CD4-positive, alpha-beta T cell (primary cell): ENCODE data around the gene CAVIN1. TPM values are rescaled to one million over a fixed set of nuclear protein-coding genes. Genes with fewer than 3 reads are reported as not detected.
A peak's percentile ranks its signal among the peaks of the same experiment; 100 is the strongest.

Source experiments
- ATAC-seq: fragments of 200-7000 bp; cut with Tn5 transposase; one replicate; pipeline ENCODE4 v1.10.0; 2022; ENCODE audit warnings: mild to moderate bottlenecking; ENCODE audit not compliant: poor library complexity
- CTCF ChIA-PET: fragments of 350-600 bp; sonication (Branson Sonifier 250); formaldehyde crosslinking; loops from one replicate; lab custom pipeline; 2021; ENCODE audit warnings: antibody characterized with exemption, inconsistent platforms; lab: Charles Lee
- POLR2A ChIA-PET: fragments of 350-600 bp; sonication (Branson Sonifier 250); formaldehyde crosslinking; loops from one replicate; lab custom pipeline; 2021; ENCODE audit warnings: antibody characterized with exemption, inconsistent platforms; lab: Charles Lee
- DNase-seq, 14 experiments: peaks; one replicate each; pipeline ENCODE4 v3.0.0-alpha.2; 2013 to 2020; ENCODE audit warnings: mixed read lengths in 2 of 14
- H3K27ac ChIP-seq, 2 donors: one replicate each; pipeline versions ENCODE4 v1.5.1 to v1.7.0; 2013; ENCODE audit warnings: low read length in 2 of 2, low read depth in 1 of 2, mild to moderate bottlenecking in 1 of 2
- H3K27me3 ChIP-seq, 2 experiments: 1 replicate in 1 of 2; 2 replicates in 1 of 2; pipeline versions ENCODE4 v1.6.1 to v1.7.0; 2013; ENCODE audit warnings: low read length in 2 of 2, control low read depth in 1 of 2, mild to moderate bottlenecking in 1 of 2, moderate library complexity in 1 of 2; ENCODE audit not compliant: insufficient read depth in 2 of 2, control insufficient read depth in 1 of 2
- H3K36me3 ChIP-seq: one replicate; pipeline ENCODE4 v1.6.1; 2013; ENCODE audit warnings: low read length, control low read depth; ENCODE audit not compliant: insufficient read depth
- H3K4me1 ChIP-seq: one replicate; pipeline ENCODE4 v1.6.1; 2013; ENCODE audit warnings: low read length, control low read depth; ENCODE audit not compliant: insufficient read depth
- H3K4me3 ChIP-seq: one replicate; pipeline ENCODE4 v1.5.1; 2013; ENCODE audit warnings: mild to moderate bottlenecking, low read length, moderate library complexity
- H3K9me3 ChIP-seq, 2 experiments: 1 replicate in 1 of 2; 2 replicates in 1 of 2; pipeline versions ENCODE4 v1.6.1 to v1.7.0; 2013; ENCODE audit warnings: low read length in 2 of 2, mild to moderate bottlenecking in 2 of 2, control low read depth in 1 of 2, moderate library complexity in 1 of 2; ENCODE audit not compliant: control insufficient read depth in 1 of 2, insufficient read depth in 1 of 2
- H3K27ac Mint-ChIP-seq: one replicate; pipeline ENCODE4 v1.8.0; 2020; ENCODE audit warnings: mixed read lengths
- H3K27me3 Mint-ChIP-seq: one replicate; pipeline ENCODE4 v1.8.0; 2021; ENCODE audit warnings: mixed read lengths
- H3K36me3 Mint-ChIP-seq: one replicate; pipeline ENCODE4 v1.8.0; 2021; ENCODE audit warnings: low read depth, mixed read lengths
- H3K4me1 Mint-ChIP-seq: one replicate; pipeline ENCODE4 v1.8.0; 2021; ENCODE audit warnings: low read depth, mixed read lengths
- H3K4me3 Mint-ChIP-seq: one replicate; pipeline ENCODE4 v1.8.0; 2020; ENCODE audit warnings: mild to moderate bottlenecking, mixed read lengths
- H3K9me3 Mint-ChIP-seq: one replicate; pipeline ENCODE4 v1.8.0; 2020; ENCODE audit warnings: mixed read lengths
- intact Hi-C, 2 experiments: fragments of 100-400 bp; cut with DNase I in 1 of 2; cut with micrococcal nuclease in 1 of 2; formaldehyde crosslinking; loops; one replicate each; pipeline versions ENCODE4 v1.15.1 to v1.9.0; 2023 to 2025; cut with DNase I, micrococcal nuclease
- total RNA-seq, 174 experiments: library from RNA in 2 of 174; stranded (reverse) in 2 of 174; gene quantifications; one replicate each; pipeline ENCODE4 v1.2.3 and lab custom pipeline; 2021 to 2026
- TF ChIP-seq, protein P1 (sequence below): fragments of 200-600 bp; IDR thresholded peaks from one replicate; pipeline ENCODE4 v1.8.0; 2022; ENCODE audit warnings: antibody characterized with exemption, mild to moderate bottlenecking

Gene CAVIN1
- total RNA-seq, 2 experiments from 2014 or later = 0.14 to 0.16 TPM

DNA sequence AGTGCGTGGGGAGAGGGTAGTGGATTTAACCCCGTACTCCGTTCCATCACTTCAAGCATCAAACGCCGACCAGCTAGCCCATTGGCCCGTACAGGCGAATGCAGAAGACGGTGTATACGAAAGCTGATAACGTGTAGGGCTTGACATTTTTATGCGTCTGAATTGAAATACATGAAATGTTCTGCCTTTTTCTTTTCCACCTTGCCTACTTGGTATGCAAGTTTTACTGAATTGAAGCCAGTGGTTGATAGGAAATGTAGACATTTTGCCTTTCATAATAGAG lies 34.0 kb downstream of the CAVIN1 start:
- Histone ChIP-seq H3K9me3 (no peaks in the 10 kb centered on the region), H3K27me3 (no peaks in the 10 kb centered on the region), H3K4me1 (peaks cover 26% of the 10 kb centered on the region), H3K36me3 (no peaks in the 10 kb centered on the region), H3K4me3 (peak overlapping the region; percentile 92), H3K27ac (peak overlapping the region; percentile 99 to 100)
- peak overlapping the region; percentile 97 for H3K4me3 Mint-ChIP-seq
- CTCF ChIA-PET = interaction anchor here (1.0 to 3.3 kb wide), 7 partner anchors 10 to 77 kb away, joined by 3 to 27 read pairs (median 7); no protein-coding TSS in a partner anchor
- TF ChIP-seq, protein P1, sequence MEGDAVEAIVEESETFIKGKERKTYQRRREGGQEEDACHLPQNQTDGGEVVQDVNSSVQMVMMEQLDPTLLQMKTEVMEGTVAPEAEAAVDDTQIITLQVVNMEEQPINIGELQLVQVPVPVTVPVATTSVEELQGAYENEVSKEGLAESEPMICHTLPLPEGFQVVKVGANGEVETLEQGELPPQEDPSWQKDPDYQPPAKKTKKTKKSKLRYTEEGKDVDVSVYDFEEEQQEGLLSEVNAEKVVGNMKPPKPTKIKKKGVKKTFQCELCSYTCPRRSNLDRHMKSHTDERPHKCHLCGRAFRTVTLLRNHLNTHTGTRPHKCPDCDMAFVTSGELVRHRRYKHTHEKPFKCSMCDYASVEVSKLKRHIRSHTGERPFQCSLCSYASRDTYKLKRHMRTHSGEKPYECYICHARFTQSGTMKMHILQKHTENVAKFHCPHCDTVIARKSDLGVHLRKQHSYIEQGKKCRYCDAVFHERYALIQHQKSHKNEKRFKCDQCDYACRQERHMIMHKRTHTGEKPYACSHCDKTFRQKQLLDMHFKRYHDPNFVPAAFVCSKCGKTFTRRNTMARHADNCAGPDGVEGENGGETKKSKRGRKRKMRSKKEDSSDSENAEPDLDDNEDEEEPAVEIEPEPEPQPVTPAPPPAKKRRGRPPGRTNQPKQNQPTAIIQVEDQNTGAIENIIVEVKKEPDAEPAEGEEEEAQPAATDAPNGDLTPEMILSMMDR = no peak
- POLR2A ChIA-PET = interaction anchor here (0.7 to 3.0 kb wide), 62 partner anchors 10 to 999 kb away, joined by 3 to 71 read pairs (median 6); partner anchors contain the start of genes ACLY, CAVIN1, CNP and DHX58
- DNase-seq (no peak), ATAC-seq (peak; percentile 70)
- no peaks in the 10 kb centered on the region for H3K9me3 Mint-ChIP-seq
- H3K4me1 Mint-ChIP-seq = peaks cover 48% of the 10 kb centered on the region
- H3K27me3 Mint-ChIP-seq = no peaks in the 10 kb centered on the region
- H3K27ac Mint-ChIP-seq = peak overlapping the region; percentile 99
- peaks cover 23% of the 10 kb centered on the region for H3K36me3 Mint-ChIP-seq
- intact Hi-C loops = loop anchor here in 1 of 2 experiments (1.0 to 5.0 kb wide), 3 partner anchors 18 to 137 kb away; no protein-coding TSS in a partner anchor

DNA sequence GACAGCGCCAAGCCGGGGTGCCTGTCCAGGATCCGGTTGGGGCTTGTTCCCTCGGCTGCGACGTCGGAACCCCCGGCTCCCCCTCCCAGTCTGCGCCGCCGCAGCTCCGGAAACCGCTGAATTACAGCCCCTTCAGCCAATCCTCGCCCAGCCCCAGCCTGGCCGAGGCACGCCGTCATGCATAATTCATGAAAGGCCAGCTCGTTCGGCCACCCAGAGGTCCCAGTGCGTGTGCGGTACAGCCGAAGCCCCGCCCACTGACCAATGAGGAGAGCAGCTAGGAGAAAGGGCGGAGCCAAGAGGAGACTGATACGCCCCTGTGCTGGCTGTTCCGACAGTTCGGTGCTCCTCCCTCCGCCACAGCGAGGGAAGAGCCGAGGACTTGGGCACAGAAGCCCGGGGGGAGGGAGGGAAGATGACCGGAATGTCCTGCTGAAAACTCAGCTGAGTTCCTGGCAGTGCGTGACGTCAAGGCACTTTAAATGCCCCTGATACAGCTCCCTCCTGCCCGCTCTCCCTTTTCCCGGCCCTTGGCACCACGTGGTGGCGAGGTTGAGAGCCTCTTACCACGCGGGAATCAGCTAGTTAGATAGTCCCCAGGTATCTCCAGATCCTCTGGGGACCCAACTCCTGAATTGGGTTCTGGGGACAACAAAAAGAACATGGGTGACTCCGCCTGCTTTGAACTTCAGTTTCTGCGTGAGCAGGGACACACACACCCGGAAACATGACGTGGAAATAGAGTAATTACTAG lies 34.5 kb downstream of the CAVIN1 start, which contains the start of gene STAT3:
TSS of gene STAT3 (minus strand) at position 62 of the 754 bp plus-strand sequence. CDS start 39,926 bp downstream, outside the sequence.
- Histone ChIP-seq H3K27me3 (no peaks in the 10 kb centered on the region), H3K4me1 (peaks cover 26% of the 10 kb centered on the region), H3K36me3 (no peaks in the 10 kb centered on the region), H3K9me3 (no peaks in the 10 kb centered on the region), H3K4me3 (peak within 1 kb of the TSS; percentile 92), H3K27ac (peak within 1 kb of the TSS; percentile 99 to 100)
- CTCF ChIA-PET = interaction anchor here (0.8 to 3.3 kb wide), 9 partner anchors 10 to 166 kb away, joined by 3 to 27 read pairs (median 6); no protein-coding TSS in a partner anchor
- Mint-ChIP-seq H3K4me1 (peaks cover 52% of the 10 kb centered on the region), H3K4me3 (peak within 1 kb of the TSS; percentile 97), H3K36me3 (peaks cover 23% of the 10 kb centered on the region), H3K27me3 (no peaks in the 10 kb centered on the region), H3K27ac (peak within 1 kb of the TSS; percentile 99), H3K9me3 (no peaks in the 10 kb centered on the region)
- POLR2A ChIA-PET = interaction anchor here (0.5 to 3.0 kb wide), 79 partner anchors 9 to 1069 kb away, joined by 3 to 71 read pairs (median 5); partner anchors contain the start of genes ACLY, CAVIN1, CNP and CNTD1
- intact Hi-C loops = loop anchor here (1.0 to 5.0 kb wide), 4 partner anchors 19 to 136 kb away; no protein-coding TSS in a partner anchor
- ATAC-seq = peak; percentile 78
- TF ChIP-seq, protein P1 = no peak
- peak; percentile 100 for DNase-seq

DNA sequence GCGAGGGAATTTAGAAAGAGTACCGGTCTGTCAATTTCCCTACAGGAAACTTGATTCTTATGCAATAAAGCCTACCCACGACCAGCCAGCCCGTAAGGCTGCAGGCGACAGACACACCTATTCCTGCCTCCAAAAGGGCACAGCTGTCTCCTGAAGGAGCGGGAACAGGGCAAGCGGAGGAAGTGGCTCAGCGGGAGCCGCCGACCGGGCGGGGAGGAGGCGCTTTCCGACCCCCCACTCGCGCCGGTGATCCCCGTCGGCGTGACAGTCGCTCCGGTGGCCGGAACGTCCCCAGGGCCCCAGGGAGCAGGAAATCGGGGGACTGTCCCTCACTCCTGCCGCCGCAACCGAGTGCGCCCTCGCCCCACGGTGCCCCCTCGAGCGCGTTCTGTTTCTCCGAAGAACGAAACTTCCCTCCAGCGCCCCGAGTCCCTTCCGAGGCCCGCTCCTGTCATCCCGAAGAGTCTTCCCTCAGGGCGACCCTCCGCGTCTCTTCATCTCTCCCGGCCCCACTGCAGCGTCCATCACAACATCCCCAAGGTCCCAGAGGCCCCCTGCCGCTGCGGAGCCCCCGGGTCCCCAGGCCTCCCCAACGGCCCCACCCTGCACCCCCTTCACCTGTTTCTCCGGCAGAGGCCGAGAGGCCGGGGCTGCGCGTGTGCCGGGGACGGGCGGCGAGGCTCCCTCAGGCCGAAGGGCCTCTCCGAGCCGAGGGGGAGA lies 35.2 kb downstream of the CAVIN1 start:
- TF ChIP-seq, protein P1 = no peak
- Mint-ChIP-seq H3K9me3 (no peaks in the 10 kb centered on the region), H3K36me3 (peaks cover 23% of the 10 kb centered on the region), H3K27me3 (no peaks in the 10 kb centered on the region), H3K27ac (peak overlapping the region; percentile 99), H3K4me1 (peaks cover 59% of the 10 kb centered on the region), H3K4me3 (peak overlapping the region; percentile 97)
- H3K27me3 ChIP-seq = no peaks in the 10 kb centered on the region
- no peak for ATAC-seq
- H3K36me3 ChIP-seq = no peaks in the 10 kb centered on the region
- POLR2A ChIA-PET = interaction anchor here (0.5 to 3.0 kb wide), 72 partner anchors 8 to 1070 kb away, joined by 3 to 71 read pairs (median 5); partner anchors contain the start of genes CAVIN1, CNP, CNTD1 and COA3
- CTCF ChIA-PET = interaction anchor here (0.8 to 3.3 kb wide), 10 partner anchors 9 to 166 kb away, joined by 3 to 27 read pairs (median 5); no protein-coding TSS in a partner anchor
- peaks cover 27% of the 10 kb centered on the region for H3K4me1 ChIP-seq
- peak overlapping the region; percentile 92 for H3K4me3 ChIP-seq
- DNase-seq = peak in 12 of 14 experiments; percentile 2 to 64 (median 24)
- no peaks in the 10 kb centered on the region for H3K9me3 ChIP-seq
- peak overlapping the region; percentile 99 to 100 for H3K27ac ChIP-seq
- intact Hi-C loops = loop anchor here (1.0 to 5.0 kb wide), 3 partner anchors 51 to 136 kb away; no protein-coding TSS in a partner anchor
